GM10248 (cell line): ENCODE measurements around the gene MITD1.
"Not testable (repeated sequence)": the region's sequence is repeated elsewhere in the genome, so short reads cannot be mapped to it uniquely, and the experiment has no call there.

Experiments
- CTCF ChIA-PET: fragments of 300-600 bp; sonication (Branson Sonifier 250); formaldehyde crosslinking; extraction: SDS; loops from one replicate; lab custom pipeline; 2021; ENCODE audit warnings: antibody characterized with exemption; lab: Yijun Ruan, JAX
- POLR2A ChIA-PET: fragments of 350-650 bp; sonication (Branson Sonifier 250); formaldehyde crosslinking; extraction: SDS; loops from one replicate; lab custom pipeline; 2020; ENCODE audit warnings: antibody characterized with exemption; lab: Yijun Ruan, JAX
- DNase-seq: peaks from one replicate; pipeline ENCODE4 v3.0.0; 2012; ENCODE audit errors: extremely low spot score
- CTCF ChIP-seq: IDR thresholded peaks from 2 replicates; pipeline ENCODE4 v1.5.1; 2012; ENCODE audit warnings: mild to moderate bottlenecking, low read depth; ENCODE audit errors: extremely low read depth, missing control alignments, control extremely low read depth

MITD1 gene

GRCh38 chr2:99198103-99198841, 17.4 kb upstream of the MITD1 start:
- no peak for TF ChIP-seq CTCF
- POLR2A ChIA-PET, result no interaction called here
- no peak for DNase-seq
- CTCF ChIA-PET, result no interaction called here

- POLR2A ChIA-PET, CTCF ChIA-PET, DNase-seq: not testable (repeated sequence)
Measured at GRCh38 chr2:99192364-99192763, 11.5 kb upstream of the MITD1 start.

GRCh38 chr2:99190548-99190947, 9.7 kb upstream of the MITD1 start:
- no peak for DNase-seq
- no peak for TF ChIP-seq CTCF
- POLR2A ChIA-PET, result no interaction called here
- CTCF ChIA-PET, result no interaction called here

DNA sequence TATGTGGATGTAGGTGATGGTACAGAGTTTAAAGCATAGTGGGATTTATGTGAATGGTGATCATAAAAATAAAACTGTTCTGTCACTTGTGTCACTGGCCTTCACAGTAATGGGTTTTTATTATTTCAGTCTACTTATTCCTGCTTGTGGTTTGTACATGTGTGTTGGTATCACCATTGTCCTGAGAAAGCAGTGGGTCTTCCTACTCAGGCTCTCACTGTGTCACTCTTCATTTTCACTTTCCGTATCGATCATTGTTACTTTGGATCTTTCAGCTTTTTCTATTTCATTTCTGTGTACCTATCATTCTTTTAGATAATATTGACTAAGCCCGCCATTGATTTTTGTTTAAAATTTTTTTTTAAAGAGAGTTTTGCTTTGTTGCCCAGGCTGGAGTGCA, 7.5 kb upstream of the MITD1 start:
- TF ChIP-seq CTCF, result no peak
- CTCF ChIA-PET, result interaction anchor here (1.5 kb wide), 1 partner anchor 13 kb away, joined by 3 read pairs; no protein-coding TSS in a partner anchor
- no peak for DNase-seq
- POLR2A ChIA-PET, result no interaction called here

DNA sequence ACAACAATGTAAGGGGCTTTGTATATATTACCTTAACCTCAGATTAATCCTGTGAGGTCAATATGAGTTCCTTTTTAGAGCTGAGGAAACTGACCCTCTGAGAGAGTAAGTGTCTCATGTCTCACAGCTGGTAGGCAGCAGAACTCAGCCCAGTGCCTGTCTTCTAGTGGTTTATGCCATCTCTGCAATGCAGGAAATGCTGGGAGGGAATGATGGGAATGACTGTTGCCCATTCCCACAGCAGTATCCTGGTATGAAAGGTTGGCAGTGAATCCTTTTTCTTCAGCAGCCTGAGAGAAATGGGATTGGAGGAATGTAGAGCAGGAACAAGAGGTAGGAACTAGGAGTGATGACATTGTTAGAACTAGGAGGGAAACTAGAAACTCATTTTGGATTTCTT, 6.2 kb upstream of the MITD1 start:
- no peak for DNase-seq
- ChIA-PET CTCF (interaction anchor here (1.5 kb wide), 1 partner anchor 15 kb away, joined by 3 read pairs; no protein-coding TSS in a partner anchor), POLR2A (no interaction called here)
- no peak for TF ChIP-seq CTCF

- TF ChIP-seq CTCF, result no peak
- POLR2A ChIA-PET, result no interaction called here
- CTCF ChIA-PET, result interaction anchor here (1.3 kb wide), 1 partner anchor 9 kb away, joined by 3 read pairs; no protein-coding TSS in a partner anchor
- DNase-seq, result no peak
Measured at GRCh38 chr2:99184811-99185210, 4.0 kb upstream of the MITD1 start.

- ChIA-PET CTCF (no interaction called here), POLR2A (no interaction called here)
- DNase-seq, result no peak
- TF ChIP-seq CTCF, result no peak
Measured at GRCh38 chr2:99183025-99183424, 2.2 kb upstream of the MITD1 start.
